GM19023 (cell line): Measurements from ENCODE around the gene CCDC27.
"Not testable (repeated sequence)": the region's sequence is repeated elsewhere in the genome, so short reads cannot be mapped to it uniquely, and the experiment has no call there.

Experiments used
- ATAC-seq: cut with Tn5 transposase; IDR thresholded peaks from one replicate; pipeline ENCODE4 v1.9.1; 2021; ENCODE audit warnings: mild to moderate bottlenecking, moderate library complexity; ENCODE audit not compliant: unreplicated experiment

The CCDC27 gene

GRCh38 chr1:3788756-3789420, 36.6 kb downstream of the CCDC27 start:
- no peak for ATAC-seq

- no peak for ATAC-seq
These were observed 37.4 kb downstream of the CCDC27 start for GRCh38 chr1:3789421-3790300.

- ATAC-seq, result no peak
These were observed 38.3 kb downstream of the CCDC27 start for GRCh38 chr1:3790500-3790923.

GRCh38 chr1:3790952-3791351, 38.7 kb downstream of the CCDC27 start:
- no peak for ATAC-seq

- peak; percentile 21 for ATAC-seq
These were observed 43.4 kb downstream of the CCDC27 start for GRCh38 chr1:3795453-3796214.

GRCh38 chr1:3796215-3797061, 44.2 kb downstream of the CCDC27 start, which contains the start of gene LRRC47:
Gene LRRC47, minus strand, starts transcription at chr1:3796498. Its CDS starts 22 bp downstream, at chr1:3796476.
- ATAC-seq, result peak; percentile 98

- no peak for ATAC-seq
These were observed 47.9 kb downstream of the CCDC27 start for GRCh38 chr1:3799976-3800685.

GRCh38 chr1:3800795-3801194, 48.5 kb downstream of the CCDC27 start:
- ATAC-seq, result not testable (repeated sequence)

- no peak for ATAC-seq
These were observed 51.8 kb downstream of the CCDC27 start for GRCh38 chr1:3803905-3804626.

- not testable (repeated sequence) for ATAC-seq
These were observed 52.3 kb downstream of the CCDC27 start for GRCh38 chr1:3804627-3804944.

GRCh38 chr1:3805038-3805437, 52.8 kb downstream of the CCDC27 start:
- no peak for ATAC-seq

- no peak for ATAC-seq
These were observed 55.5 kb downstream of the CCDC27 start for GRCh38 chr1:3807769-3808168.

GRCh38 chr1:3809680-3810079, 57.4 kb downstream of the CCDC27 start:
- ATAC-seq, result no peak

- not testable (repeated sequence) for ATAC-seq
These were observed 58.0 kb downstream of the CCDC27 start for GRCh38 chr1:3810149-3810761.

GRCh38 chr1:3811595-3811911, 59.3 kb downstream of the CCDC27 start:
- no peak for ATAC-seq

GRCh38 chr1:3814065-3814464, 61.8 kb downstream of the CCDC27 start:
- ATAC-seq, result no peak

- no peak for ATAC-seq
These were observed 62.7 kb downstream of the CCDC27 start for GRCh38 chr1:3814771-3815561.
